GM12878 (cell line): Measurements from ENCODE around the gene TEAD4. TPM values are rescaled to one million over a fixed set of nuclear protein-coding genes. Genes with fewer than 3 reads are reported as not detected.

ENCODE experiments used
- ATAC-seq: fragments of 200-7000 bp; cut with Tn5 transposase; 3 replicates; pipeline ENCODE4 v1.9.1; 2020; ENCODE audit warnings: mild to moderate bottlenecking, moderate library complexity
- BruUV-seq: library from RNA; stranded (reverse); fragments of 400-500 nt; replicated peaks from 2 replicates; lab custom pipeline; 2021; lab: Mats Ljungman, UMichigan
- CTCF ChIA-PET: fragments of 300-600 bp; sonication (Branson Sonifier 250); formaldehyde crosslinking; extraction: SDS; loops from one replicate; lab custom pipeline; 2021; ENCODE audit warnings: inconsistent platforms; lab: Yijun Ruan, JAX
- POLR2A ChIA-PET: fragments of 350-600 bp; formaldehyde crosslinking; extraction: SDS; loops from one replicate; lab custom pipeline; 2021; ENCODE audit warnings: inconsistent platforms; lab: Charles Lee
- RAD21 ChIA-PET: fragments of 300-600 bp; sonication (Branson Sonifier 250); formaldehyde crosslinking; loops from one replicate; lab custom pipeline; 2023; ENCODE audit warnings: antibody characterized with exemption; ENCODE audit not compliant: unreplicated experiment; lab: Charles Lee
- SMC1A ChIA-PET: fragments of 300-600 bp; sonication (Branson Sonifier 250); formaldehyde crosslinking; loops from one replicate; lab custom pipeline; 2023; ENCODE audit not compliant: unreplicated experiment, uncharacterized antibody; lab: Charles Lee
- DNase-seq: peaks from one replicate; pipeline ENCODE4 v3.0.0-alpha.2; 2011; ENCODE audit warnings: low read depth, low spot score
- FAIRE-seq: peaks from 3 replicates; lab custom pipeline; 2011; peaks lifted over from hg19 to GRCh38; lab: Jason Lieb, UNC
- H2AFZ ChIP-seq: 2 replicates; pipeline ENCODE4 v1.6.0; 2011; ENCODE audit warnings: low read depth, low read length, control low read depth; ENCODE audit not compliant: control insufficient read depth
- H3K27ac ChIP-seq: 2 replicates; pipeline ENCODE4 v1.5.1; 2011; ENCODE audit warnings: control low read depth; ENCODE audit not compliant: control insufficient read depth, insufficient read depth
- H3K27me3 ChIP-seq, 2 experiments: replicated peaks in 1 of 2; 2 replicates each; pipeline versions ENCODE4 v1.6.0 to v1.6.1; 2011; ENCODE audit warnings: low read length in 1 of 2; ENCODE audit not compliant: control insufficient read depth in 2 of 2, insufficient read depth in 2 of 2
- H3K36me3 ChIP-seq, 2 experiments: 2 replicates each; pipeline ENCODE4 v1.5.1; 2011; ENCODE audit warnings: low read length in 1 of 2; ENCODE audit not compliant: control insufficient read depth in 2 of 2, insufficient read depth in 2 of 2
- H3K4me1 ChIP-seq: 2 replicates; pipeline ENCODE4 v1.6.1; 2011; ENCODE audit warnings: mild to moderate bottlenecking, low read length, moderate library complexity, mixed read lengths; ENCODE audit not compliant: control insufficient read depth, insufficient read depth
- H3K4me2 ChIP-seq: 2 replicates; pipeline ENCODE4 v1.6.0; 2011; ENCODE audit warnings: control low read depth; ENCODE audit not compliant: control insufficient read depth, insufficient read depth
- H3K4me3 ChIP-seq: fragments of 200-600 bp; sonication (generic); 2 replicates; pipeline ENCODE4 v1.5.1; 2016
- H3K79me2 ChIP-seq: 2 replicates; pipeline ENCODE4 v1.6.0; 2011; ENCODE audit warnings: low read length; ENCODE audit not compliant: control insufficient read depth, insufficient read depth
- H3K9ac ChIP-seq: 2 replicates; pipeline ENCODE4 v1.8.0; 2011; ENCODE audit warnings: low read length, control low read depth, mixed read lengths; ENCODE audit not compliant: control insufficient read depth, insufficient read depth
- H3K9me3 ChIP-seq: replicated peaks from 3 replicates; pipeline ENCODE4 v1.5.1; 2011; ENCODE audit warnings: mild to moderate bottlenecking, low read length; ENCODE audit not compliant: control insufficient read depth, insufficient read depth
- H4K20me1 ChIP-seq: 2 replicates; pipeline ENCODE4 v1.6.0; 2011; ENCODE audit not compliant: control insufficient read depth, insufficient read depth
- BHLHE40 ChIP-seq, 2 experiments: fragments of 450-650 bp in 1 of 2; IDR thresholded peaks; 2 replicates each; pipeline ENCODE4 v1.6.1; 2011 to 2017; ENCODE audit warnings: low read depth in 2 of 2, borderline replicate concordance in 1 of 2, improper control_type of control experiment in 1 of 2, low read length in 1 of 2, mild to moderate bottlenecking in 1 of 2
- BMI1 ChIP-seq: fragments of 450-650 bp; IDR thresholded peaks from 2 replicates; pipeline ENCODE4 v1.6.1; 2016; ENCODE audit warnings: mild to moderate bottlenecking, moderate library complexity, borderline replicate concordance
- ESRRA ChIP-seq: IDR thresholded peaks from 2 replicates; pipeline ENCODE4 v1.6.1; 2012; ENCODE audit warnings: mild to moderate bottlenecking, low read length, improper control_type of control experiment
- FOS ChIP-seq: IDR thresholded peaks from 3 replicates; pipeline ENCODE4 v1.6.1; 2011; ENCODE audit warnings: borderline replicate concordance; ENCODE audit not compliant: insufficient read length; ENCODE audit errors: extremely low read depth
- HCFC1 ChIP-seq: fragments of 150-350 bp; IDR thresholded peaks from 2 replicates; pipeline ENCODE4 v1.6.1; 2014; ENCODE audit warnings: low read length
- IKZF2 ChIP-seq, 2 experiments: fragments of 450-650 bp; IDR thresholded peaks; 2 replicates each; pipeline ENCODE4 v1.6.1; 2017; ENCODE audit warnings: mild to moderate bottlenecking in 2 of 2, moderate library complexity in 2 of 2
- JUNB ChIP-seq: IDR thresholded peaks from 2 replicates; pipeline ENCODE4 v1.6.1; 2016; ENCODE audit warnings: antibody characterized with exemption, mild to moderate bottlenecking
- MTA3 ChIP-seq: IDR thresholded peaks from 2 replicates; pipeline ENCODE4 v1.6.1; 2012; ENCODE audit warnings: low read length, inconsistent platforms, borderline replicate concordance
- MXI1 ChIP-seq: fragments of 150-350 bp; IDR thresholded peaks from 2 replicates; pipeline ENCODE4 v1.6.1; 2011; ENCODE audit warnings: low read depth, mild to moderate bottlenecking, inconsistent platforms, low read length, improper control_type of control experiment
- MYC ChIP-seq: IDR thresholded peaks from 2 replicates; pipeline ENCODE4 v1.6.1; 2011; ENCODE audit warnings: mild to moderate bottlenecking, low read length, moderate library complexity, inconsistent platforms; ENCODE audit not compliant: insufficient read depth, insufficient replicate concordance, insufficient read length, severe bottlenecking
- NBN ChIP-seq: fragments of 450-650 bp; IDR thresholded peaks from 2 replicates; pipeline ENCODE4 v1.6.1; 2016
- POU2F2 ChIP-seq: IDR thresholded peaks from 3 replicates; pipeline ENCODE4 v1.6.1; 2011; ENCODE audit warnings: low read depth, mild to moderate bottlenecking, low read length, borderline replicate concordance
- TBL1XR1 ChIP-seq: IDR thresholded peaks from 2 replicates; pipeline ENCODE4 v1.6.1; 2012; ENCODE audit warnings: low read depth, low read length, improper control_type of control experiment
- ZNF207 ChIP-seq: fragments of 450-650 bp; IDR thresholded peaks from 2 replicates; pipeline ENCODE4 v1.6.1; 2014; ENCODE audit warnings: antibody characterized with exemption, mild to moderate bottlenecking, borderline replicate concordance
- ZSCAN29 ChIP-seq: fragments of 450-650 bp; IDR thresholded peaks from 2 replicates; pipeline ENCODE4 v1.6.1; 2017; ENCODE audit warnings: mild to moderate bottlenecking, moderate library complexity
- WGBS: methylation state at CpG from one replicate; pipeline ENCODE4 v1.1.6; 2016; ENCODE audit warnings: low lambda C conversion rate; ENCODE audit not compliant: insufficient replicate concordance, insufficient coverage; ENCODE audit errors: missing lambda C conversion rate; 5-methylcytosine and 5-hydroxymethylcytosine counted together
- in situ Hi-C: fragments of 300-500 bp; cut with MboI; formaldehyde crosslinking; loops from 9 replicates; pipeline ENCODE4 v1.14.3; 2018; ENCODE audit warnings: mixed read lengths
- intact Hi-C: fragments of 100-400 bp; cut with micrococcal nuclease; formaldehyde crosslinking; loops from one replicate; pipeline ENCODE4 v1.14.2; 2022; ENCODE audit not compliant: unreplicated experiment
- polyA plus RNA-seq, 11 experiments: library from polyadenylated mRNA; depleted of rRNA in 4 of 11; unstranded in 6 of 11; stranded (reverse) in 5 of 11; fragments of >200 nt; fragmentation: Nextera tagmentation in 4 of 11; fragmentation: Illumina TruSeq in 1 of 11; extraction: Ambion mirVana in 4 of 11; extraction: Trizol in 1 of 11; gene quantifications; 1 replicate in 1 of 11; 2 replicates in 10 of 11; pipeline versions ENCODE4 v1.2.1 to v1.2.3, GENCODE V29; 2011 to 2016; ENCODE audit warnings: inconsistent platforms in 2 of 11, missing spikeins in 2 of 11, low read depth in 1 of 11
- total RNA-seq, 4 experiments: library from RNA; depleted of rRNA in 3 of 4; stranded (reverse); fragments of >200 nt in 3 of 4; fragmentation: Illumina TruSeq in 1 of 4; extraction: Trizol in 1 of 4; gene quantifications; 2 replicates each; pipeline versions ENCODE4 v1.2.1 to v1.2.3, GENCODE V29; 2013 to 2021
- TF ChIP-seq, protein P1 (sequence below): IDR thresholded peaks from 2 replicates; pipeline ENCODE4 v1.6.1; 2011; ENCODE audit warnings: borderline replicate concordance, low read depth, mild to moderate bottlenecking, moderate library complexity, low read length; ENCODE audit not compliant: insufficient read depth, poor library complexity, severe bottlenecking
- TF ChIP-seq, protein P2 (sequence below): IDR thresholded peaks from 2 replicates; pipeline ENCODE4 v1.6.1; 2012; ENCODE audit warnings: low read depth, low read length, improper control_type of control experiment
- TF ChIP-seq, protein P3 (sequence below): fragments of 450-650 bp; formaldehyde crosslinking; IDR thresholded peaks from 2 replicates; pipeline ENCODE4 v1.5.0; 2022; ENCODE audit warnings: mild to moderate bottlenecking, missing genetic modification characterization

TEAD4 gene
- total and polyA plus RNA-seq, 10 of the 15 experiments (the other 5 are each of a cell fraction or from before 2014, with no cell fraction given) = 0.04 to 0.68 (median 0.31) TPM; not detected in 4

DNA sequence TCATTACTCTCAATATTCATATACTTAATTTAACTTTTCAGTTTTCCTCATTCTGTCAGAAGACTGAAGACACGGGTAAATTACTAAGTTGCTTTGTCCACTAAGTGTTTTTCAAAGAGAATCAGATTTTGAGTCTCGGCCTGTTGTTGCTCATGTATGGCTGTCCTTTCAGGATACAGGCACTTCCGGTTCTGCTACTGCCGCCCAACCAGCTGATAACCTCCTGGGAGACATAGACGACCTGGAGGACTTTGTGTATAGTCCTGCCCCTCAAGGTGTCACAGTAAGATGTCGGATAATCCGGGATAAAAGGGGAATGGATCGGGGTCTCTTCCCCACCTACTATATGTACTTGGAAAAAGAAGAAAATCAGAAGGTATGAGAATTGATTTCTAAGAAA, 28.3 kb upstream of the TEAD4 start:
- Histone ChIP-seq H3K9ac (no peak overlapping the region), H3K9me3 (no peaks in the 10 kb centered on the region), H3K4me3 (no peak overlapping the region), H3K4me2 (no peak overlapping the region), H3K27me3 (no peaks in the 10 kb centered on the region), H3K79me2 (no peaks in the 10 kb centered on the region), H3K36me3 (no peaks in the 10 kb centered on the region; a peak in 1 of 4 replicates), H3K27ac (no peak overlapping the region), H3K4me1 (no peaks in the 10 kb centered on the region), H4K20me1 (no peaks in the 10 kb centered on the region), H2AFZ (no peak overlapping the region)
- intact Hi-C loops (loop anchor here (5.0 kb wide), 1 partner anchor 39 kb away; the partner anchor contains the start of gene TULP3), in situ Hi-C loops (no loop called here)
- FAIRE-seq (no peak), DNase-seq (no peak), ATAC-seq (no peak)
- ChIA-PET RAD21 (no interaction called here), SMC1A (no interaction called here), CTCF (interaction anchor here (1.0 to 1.2 kb wide), 3 partner anchors 14 to 142 kb away, joined by 3 read pairs; no protein-coding TSS in a partner anchor), POLR2A (no interaction called here)
- TSS peak; percentile 59 for BruUV-seq
- TF ChIP-seq MTA3 (no peak), HCFC1 (no peak), ZNF207 (no peak), BMI1 (no peak), FOS (no peak), MXI1 (no peak), NBN (no peak), IKZF2 (IDR thresholded peaks at IDR 0.05) (no peak), BHLHE40 (IDR thresholded peaks at IDR 0.05; ENCODE audit: borderline replicate concordance in 1 of 2, low read depth in 2 of 2, low read length in 1 of 2) (no peak), ZSCAN29 (no peak), JUNB (no peak), TBL1XR1 (no peak), POU2F2 (no peak), ESRRA (no peak), MYC (no peak)
- TF ChIP-seq, protein P1, sequence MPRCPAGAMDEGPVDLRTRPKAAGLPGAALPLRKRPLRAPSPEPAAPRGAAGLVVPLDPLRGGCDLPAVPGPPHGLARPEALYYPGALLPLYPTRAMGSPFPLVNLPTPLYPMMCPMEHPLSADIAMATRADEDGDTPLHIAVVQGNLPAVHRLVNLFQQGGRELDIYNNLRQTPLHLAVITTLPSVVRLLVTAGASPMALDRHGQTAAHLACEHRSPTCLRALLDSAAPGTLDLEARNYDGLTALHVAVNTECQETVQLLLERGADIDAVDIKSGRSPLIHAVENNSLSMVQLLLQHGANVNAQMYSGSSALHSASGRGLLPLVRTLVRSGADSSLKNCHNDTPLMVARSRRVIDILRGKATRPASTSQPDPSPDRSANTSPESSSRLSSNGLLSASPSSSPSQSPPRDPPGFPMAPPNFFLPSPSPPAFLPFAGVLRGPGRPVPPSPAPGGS = no peak
- TF ChIP-seq, protein P2, sequence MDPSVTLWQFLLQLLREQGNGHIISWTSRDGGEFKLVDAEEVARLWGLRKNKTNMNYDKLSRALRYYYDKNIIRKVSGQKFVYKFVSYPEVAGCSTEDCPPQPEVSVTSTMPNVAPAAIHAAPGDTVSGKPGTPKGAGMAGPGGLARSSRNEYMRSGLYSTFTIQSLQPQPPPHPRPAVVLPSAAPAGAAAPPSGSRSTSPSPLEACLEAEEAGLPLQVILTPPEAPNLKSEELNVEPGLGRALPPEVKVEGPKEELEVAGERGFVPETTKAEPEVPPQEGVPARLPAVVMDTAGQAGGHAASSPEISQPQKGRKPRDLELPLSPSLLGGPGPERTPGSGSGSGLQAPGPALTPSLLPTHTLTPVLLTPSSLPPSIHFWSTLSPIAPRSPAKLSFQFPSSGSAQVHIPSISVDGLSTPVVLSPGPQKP = no peak
- TF ChIP-seq, protein P3, sequence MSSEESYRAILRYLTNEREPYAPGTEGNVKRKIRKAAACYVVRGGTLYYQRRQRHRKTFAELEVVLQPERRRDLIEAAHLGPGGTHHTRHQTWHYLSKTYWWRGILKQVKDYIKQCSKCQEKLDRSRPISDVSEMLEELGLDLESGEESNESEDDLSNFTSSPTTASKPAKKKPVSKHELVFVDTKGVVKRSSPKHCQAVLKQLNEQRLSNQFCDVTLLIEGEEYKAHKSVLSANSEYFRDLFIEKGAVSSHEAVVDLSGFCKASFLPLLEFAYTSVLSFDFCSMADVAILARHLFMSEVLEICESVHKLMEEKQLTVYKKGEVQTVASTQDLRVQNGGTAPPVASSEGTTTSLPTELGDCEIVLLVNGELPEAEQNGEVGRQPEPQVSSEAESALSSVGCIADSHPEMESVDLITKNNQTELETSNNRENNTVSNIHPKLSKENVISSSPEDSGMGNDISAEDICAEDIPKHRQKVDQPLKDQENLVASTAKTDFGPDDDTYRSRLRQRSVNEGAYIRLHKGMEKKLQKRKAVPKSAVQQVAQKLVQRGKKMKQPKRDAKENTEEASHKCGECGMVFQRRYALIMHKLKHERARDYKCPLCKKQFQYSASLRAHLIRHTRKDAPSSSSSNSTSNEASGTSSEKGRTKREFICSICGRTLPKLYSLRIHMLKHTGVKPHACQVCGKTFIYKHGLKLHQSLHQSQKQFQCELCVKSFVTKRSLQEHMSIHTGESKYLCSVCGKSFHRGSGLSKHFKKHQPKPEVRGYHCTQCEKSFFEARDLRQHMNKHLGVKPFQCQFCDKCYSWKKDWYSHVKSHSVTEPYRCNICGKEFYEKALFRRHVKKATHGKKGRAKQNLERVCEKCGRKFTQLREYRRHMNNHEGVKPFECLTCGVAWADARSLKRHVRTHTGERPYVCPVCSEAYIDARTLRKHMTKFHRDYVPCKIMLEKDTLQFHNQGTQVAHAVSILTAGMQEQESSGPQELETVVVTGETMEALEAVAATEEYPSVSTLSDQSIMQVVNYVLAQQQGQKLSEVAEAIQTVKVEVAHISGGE = no peak
- 92% methylated on average over 8 of the region's 8 CpGs for WGBS
